SU-DHL-6 (cell line): ENCODE measurements around the gene LRIT3.

ENCODE experiments used
- H2AFZ ChIP-seq: fragments of 200-600 bp; sonication (generic); 2 replicates; pipeline ENCODE4 v1.6.1; 2014; ENCODE audit warnings: low read depth, mild to moderate bottlenecking, moderate library complexity, mixed read lengths, antibody characterized with exemption, low read length; ENCODE audit not compliant: severe bottlenecking
- H3F3A ChIP-seq: fragments of 200-600 bp; shearing (Covaris generic); 2 replicates; pipeline ENCODE4 v1.6.0; 2016; ENCODE audit warnings: antibody characterized with exemption, mild to moderate bottlenecking; ENCODE audit not compliant: insufficient read depth
- H3K27ac ChIP-seq: fragments of 200-600 bp; sonication (generic); 2 replicates; pipeline ENCODE4 v1.5.1; 2016; ENCODE audit warnings: low read depth, mild to moderate bottlenecking, low read length, moderate library complexity, mixed read lengths
- H3K27me3 ChIP-seq: fragments of 200-600 bp; sonication (generic), shearing (Covaris generic); 2 replicates; pipeline ENCODE4 v1.6.0; 2014; ENCODE audit warnings: mild to moderate bottlenecking, low read length
- H3K36me3 ChIP-seq: fragments of 200-600 bp; sonication (generic); 2 replicates; pipeline ENCODE4 v1.6.1; 2014; ENCODE audit warnings: mild to moderate bottlenecking, low read length, mixed read lengths
- H3K4me2 ChIP-seq: fragments of 300-600, 200-600 bp; shearing (Covaris generic), sonication (generic); 2 replicates; pipeline ENCODE4 v1.6.0; 2014; ENCODE audit warnings: low read length, low read depth, mild to moderate bottlenecking; ENCODE audit not compliant: poor library complexity, severe bottlenecking
- H3K4me3 ChIP-seq: fragments of 200-600 bp; sonication (generic); 2 replicates; pipeline ENCODE4 v1.5.1; 2014; ENCODE audit warnings: antibody characterized with exemption, low read length, mild to moderate bottlenecking, mixed read lengths; ENCODE audit not compliant: insufficient read depth, poor library complexity, severe bottlenecking
- H3K79me2 ChIP-seq: fragments of 200-600 bp; sonication (generic); 2 replicates; pipeline ENCODE4 v1.6.1; 2014; ENCODE audit warnings: mild to moderate bottlenecking, low read length, moderate library complexity; ENCODE audit not compliant: insufficient read depth
- H3K9ac ChIP-seq: fragments of 200-600 bp; sonication (generic); 2 replicates; pipeline ENCODE4 v1.7.0; 2014; ENCODE audit warnings: mild to moderate bottlenecking, low read length
- H3K9me2 ChIP-seq: fragments of 200-600 bp; sonication (generic); replicated peaks from 2 replicates; pipeline ENCODE4 v1.6.1; 2014; ENCODE audit warnings: low read length; ENCODE audit not compliant: insufficient read depth
- H3K9me3 ChIP-seq: fragments of 200-600 bp; sonication (generic); 2 replicates; pipeline ENCODE4 v1.6.1; 2014; ENCODE audit warnings: low read length, mixed read lengths; ENCODE audit not compliant: insufficient read depth
- H4K20me1 ChIP-seq: fragments of 200-600 bp; sonication (generic); 2 replicates; pipeline ENCODE4 v1.6.1; 2014; ENCODE audit warnings: low read depth, mild to moderate bottlenecking, antibody characterized with exemption, low read length, moderate library complexity, mixed read lengths
- CTCF ChIP-seq: fragments of 200-600 bp; sonication (generic); IDR thresholded peaks from one replicate; pipeline ENCODE4 v1.5.1; 2017; ENCODE audit warnings: antibody characterized with exemption, mild to moderate bottlenecking, low read length, moderate library complexity; ENCODE audit not compliant: insufficient read depth, poor library complexity, severe bottlenecking
- EZH2phosphoT487 ChIP-seq: fragments of 200-600 bp; sonication (generic), shearing (Covaris generic); conservative IDR thresholded peaks from 2 replicates; pipeline ENCODE4 v1.6.1; 2018; ENCODE audit warnings: mild to moderate bottlenecking, antibody characterized with exemption, low read length, moderate library complexity, mixed read lengths

The LRIT3 gene

GRCh38 chr4:109914322-109914721 is 66.4 kb downstream of the LRIT3 start:
- H3K36me3 ChIP-seq, result no peaks in the 10 kb centered on the region
- H4K20me1 ChIP-seq, result no peaks in the 10 kb centered on the region
- no peak overlapping the region for H3K4me2 ChIP-seq
- no peaks in the 10 kb centered on the region for H3K9me2 ChIP-seq
- no peaks in the 10 kb centered on the region for H3K9me3 ChIP-seq
- no peak for TF ChIP-seq CTCF
- no peak for TF ChIP-seq EZH2phosphoT487
- no peak overlapping the region for H3K9ac ChIP-seq
- H3K79me2 ChIP-seq, result no peaks in the 10 kb centered on the region
- H2AFZ ChIP-seq, result no peak overlapping the region
- no peaks in the 10 kb centered on the region for H3F3A ChIP-seq
- no peaks in the 10 kb centered on the region for H3K27me3 ChIP-seq
- H3K27ac ChIP-seq, result no peak overlapping the region
- no peak overlapping the region for H3K4me3 ChIP-seq

- H4K20me1 ChIP-seq, result no peaks in the 10 kb centered on the region
- no peak overlapping the region for H3K4me2 ChIP-seq
- no peaks in the 10 kb centered on the region for H3K27me3 ChIP-seq
- no peaks in the 10 kb centered on the region for H3K9me3 ChIP-seq
- H3K9ac ChIP-seq, result no peak overlapping the region
- H3K36me3 ChIP-seq, result no peaks in the 10 kb centered on the region
- H3K9me2 ChIP-seq, result no peaks in the 10 kb centered on the region
- H3K4me3 ChIP-seq, result no peak overlapping the region
- no peaks in the 10 kb centered on the region for H3K79me2 ChIP-seq
- TF ChIP-seq EZH2phosphoT487 (no peak), CTCF (no peak)
- H3F3A ChIP-seq, result no peaks in the 10 kb centered on the region
- H2AFZ ChIP-seq, result no peak overlapping the region
- H3K27ac ChIP-seq, result no peak overlapping the region
Measured at GRCh38 chr4:109915385-109916026, 67.6 kb downstream of the LRIT3 start.

- Histone ChIP-seq H3F3A (no peaks in the 10 kb centered on the region), H3K4me3 (no peak overlapping the region), H2AFZ (no peak overlapping the region), H3K9ac (no peak overlapping the region), H3K36me3 (no peaks in the 10 kb centered on the region), H3K9me3 (no peaks in the 10 kb centered on the region), H3K9me2 (no peaks in the 10 kb centered on the region), H4K20me1 (no peaks in the 10 kb centered on the region), H3K27ac (no peak overlapping the region), H3K79me2 (no peaks in the 10 kb centered on the region), H3K27me3 (no peaks in the 10 kb centered on the region), H3K4me2 (no peak overlapping the region)
- TF ChIP-seq EZH2phosphoT487 (no peak), CTCF (no peak)
Measured at GRCh38 chr4:109916027-109916409, 68.1 kb downstream of the LRIT3 start.
